Activated CD8-positive, alpha-beta memory T cell treated with anti-CD3 and anti-CD28 coated beads for 4 hours (primary cell): ENCODE measurements around the gene ONECUT1.

ENCODE experiments used
- DNase-seq, 2 donors: peaks; one replicate each; pipeline ENCODE4 v3.0.0-alpha.2; 2020; ENCODE audit warnings: low read depth in 2 of 2

ONECUT1 gene

DNA sequence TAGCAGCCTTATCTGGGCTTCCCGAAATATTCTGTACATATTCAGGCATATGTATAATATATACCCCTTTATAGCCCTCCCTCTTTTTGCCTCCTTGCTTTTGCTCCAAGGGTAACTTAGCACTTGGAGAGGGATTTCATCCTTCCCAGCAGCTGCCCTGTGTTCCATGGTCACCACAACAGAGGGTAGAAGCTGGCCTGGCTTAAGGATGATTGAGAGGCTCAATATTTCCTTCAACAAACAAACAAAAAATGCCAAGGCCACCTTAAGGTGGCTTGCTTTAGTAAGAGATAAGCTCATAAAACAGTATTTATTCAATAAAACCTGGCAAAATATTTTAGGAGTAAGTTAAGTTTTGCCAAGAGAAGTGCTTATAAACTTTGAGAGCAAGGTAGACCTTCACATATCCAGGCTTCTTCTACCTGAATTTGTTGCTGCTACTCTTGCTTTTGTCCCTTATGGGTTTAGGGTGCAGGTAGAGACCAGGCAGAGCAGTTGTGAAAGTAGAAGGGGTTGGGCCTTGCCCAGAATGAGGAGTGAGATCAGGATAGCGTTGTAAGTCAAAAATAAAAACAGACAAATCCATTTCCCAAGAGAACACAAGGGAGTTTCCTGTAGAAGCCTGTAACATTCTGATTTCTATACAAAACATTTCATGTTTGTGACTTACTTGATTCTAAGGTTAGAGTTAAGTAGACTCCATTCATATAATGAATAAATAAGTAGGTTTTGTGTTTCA is 58.2 kb downstream of the ONECUT1 start:
- no peak for DNase-seq

DNA sequence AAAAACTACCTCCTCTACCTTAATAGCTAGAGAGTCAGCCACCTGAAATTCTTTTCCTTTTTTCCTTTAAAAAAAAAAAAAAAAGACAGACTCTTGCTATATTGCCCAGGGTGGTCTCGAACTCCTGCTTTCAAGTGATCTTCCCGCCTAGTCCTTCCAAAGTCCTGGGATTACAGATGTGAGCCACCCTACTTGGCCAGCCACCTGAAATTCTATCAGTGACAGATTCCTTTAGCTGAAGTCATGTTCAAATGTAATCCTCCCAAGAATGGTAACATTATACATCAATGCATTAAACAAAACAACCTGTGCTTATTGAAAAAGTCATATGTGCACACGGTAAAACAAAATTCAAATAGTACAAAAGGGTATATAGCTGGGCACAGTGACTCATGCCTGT is 59.1 kb downstream of the ONECUT1 start:
- no peak for DNase-seq

DNA sequence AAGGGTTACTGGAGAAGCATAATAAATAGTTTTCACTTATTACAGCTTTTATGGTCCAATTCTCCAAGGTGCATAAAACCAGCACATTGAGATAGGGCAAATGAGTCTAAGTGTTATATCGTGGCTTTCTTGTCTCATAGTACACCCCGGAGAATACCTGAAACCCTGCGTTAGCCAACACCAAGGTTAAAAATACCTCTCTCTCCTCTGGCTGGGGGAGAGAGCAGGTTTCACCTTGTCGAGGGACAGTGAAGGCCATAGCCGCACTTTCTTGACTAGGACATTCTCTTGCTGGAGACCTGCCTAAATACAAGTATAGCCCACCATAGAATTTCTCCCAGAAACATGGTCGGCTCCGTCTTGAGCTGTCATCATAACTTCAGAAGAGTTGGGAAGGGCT is 59.5 kb downstream of the ONECUT1 start:
- no peak for DNase-seq

- DNase-seq = peak in 1 of 2 donors; percentile 11
Observed at GRCh38 chr15:52730173-52730572, 60.0 kb downstream of the ONECUT1 start.

- DNase-seq = no peak
Observed at GRCh38 chr15:52728899-52729298, 61.2 kb downstream of the ONECUT1 start.

- no peak for DNase-seq
Observed at GRCh38 chr15:52727815-52728214, 62.3 kb downstream of the ONECUT1 start.

DNA sequence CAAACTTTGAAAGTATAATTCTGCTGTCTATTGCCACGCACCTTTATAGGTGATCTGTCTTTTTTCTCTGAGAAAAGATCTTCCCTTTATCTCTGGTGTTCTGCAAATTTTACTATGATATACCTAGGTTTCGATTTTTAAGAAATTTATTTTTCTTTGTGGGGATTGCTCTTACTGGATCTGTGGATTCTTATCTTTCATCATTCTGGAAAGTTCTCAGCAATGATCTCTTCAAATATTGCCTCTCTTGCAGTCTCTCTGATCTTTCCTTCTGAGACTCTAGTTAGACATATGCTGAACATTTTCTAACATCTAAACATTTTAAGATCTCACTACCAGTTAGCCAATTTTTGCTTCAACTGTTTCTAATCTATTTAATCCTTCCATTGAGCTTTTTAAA is 63.9 kb downstream of the ONECUT1 start:
- DNase-seq = no peak

- DNase-seq = no peak
Observed at GRCh38 chr15:52718551-52718950, 71.6 kb downstream of the ONECUT1 start.

DNA sequence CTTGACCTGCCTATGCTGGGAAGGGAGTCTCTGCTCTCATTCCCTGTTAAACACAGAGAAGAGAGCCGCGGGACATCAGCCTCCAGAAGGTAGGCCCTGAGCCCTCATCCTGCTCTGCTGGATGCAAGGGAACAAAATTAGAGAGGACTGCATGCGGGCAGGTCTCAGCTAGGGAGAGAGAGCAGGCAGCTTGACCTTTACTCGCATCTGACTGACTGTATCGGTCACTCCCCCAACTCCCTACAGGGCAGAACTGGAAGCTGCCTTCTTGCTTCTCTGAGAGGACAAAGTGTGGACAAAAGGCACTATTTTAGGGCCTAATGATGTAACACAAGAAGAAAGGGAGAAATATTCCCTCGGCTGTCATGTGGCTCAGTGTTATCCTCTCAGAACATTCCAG is 72.2 kb downstream of the ONECUT1 start:
- no peak for DNase-seq

DNA sequence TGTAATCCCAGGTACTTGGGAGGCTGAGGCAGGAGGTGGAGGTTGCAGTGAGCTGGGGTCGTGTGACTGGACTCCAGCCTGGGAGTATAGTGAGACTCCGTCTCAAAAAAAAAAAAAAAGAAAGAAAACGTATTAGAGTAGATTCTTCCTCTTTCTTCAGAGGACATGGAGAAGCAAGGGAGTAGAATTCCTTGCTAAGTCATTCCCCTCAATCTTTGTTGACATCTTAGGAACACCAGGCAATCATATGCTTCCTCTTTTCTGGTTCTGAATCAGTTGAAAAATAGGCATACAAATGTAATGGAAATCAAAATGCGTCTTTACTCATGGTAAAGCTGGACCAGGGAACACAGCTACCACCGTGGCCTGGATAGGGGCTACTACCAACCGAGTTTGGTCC is 72.7 kb downstream of the ONECUT1 start:
- no peak for DNase-seq

DNA sequence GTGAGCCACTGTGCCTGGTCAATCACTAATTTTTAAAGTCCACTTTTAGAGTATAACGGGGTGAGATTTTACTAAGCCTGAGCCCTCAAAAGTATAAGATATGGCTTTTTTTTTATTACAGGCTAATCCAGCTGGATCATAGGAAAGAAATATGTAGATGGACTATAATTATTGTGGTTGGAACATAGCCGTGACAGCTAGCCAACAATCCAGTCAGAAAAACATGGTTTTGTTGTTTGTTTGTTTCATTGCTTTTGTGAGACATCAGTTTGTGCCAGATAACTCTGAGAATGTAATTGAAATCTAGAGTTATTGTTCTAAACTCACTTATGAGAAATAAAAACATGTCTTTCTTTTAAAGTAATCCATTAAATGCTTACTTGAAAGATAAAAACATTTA is 73.6 kb downstream of the ONECUT1 start:
- no peak for DNase-seq

DNA sequence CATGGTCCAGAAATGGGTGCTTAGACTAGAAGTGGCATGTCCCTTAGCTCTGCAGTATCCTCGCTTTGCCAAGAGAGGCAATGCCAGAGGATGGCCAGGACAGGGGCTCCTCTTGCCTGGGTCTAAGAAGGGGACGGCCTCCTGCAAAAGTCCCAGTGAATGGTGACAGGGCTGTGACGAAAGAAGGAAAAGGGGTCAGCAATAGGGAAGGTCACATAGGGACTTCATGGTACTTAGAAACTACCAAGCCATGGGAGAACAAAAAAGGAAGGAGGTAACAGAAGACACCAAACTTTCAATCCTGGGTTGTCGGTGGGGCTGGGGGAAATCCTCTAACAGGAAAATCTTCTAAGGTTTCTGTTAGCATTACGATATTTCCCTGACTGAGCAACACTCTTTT is 74.7 kb downstream of the ONECUT1 start:
- DNase-seq = no peak

DNA sequence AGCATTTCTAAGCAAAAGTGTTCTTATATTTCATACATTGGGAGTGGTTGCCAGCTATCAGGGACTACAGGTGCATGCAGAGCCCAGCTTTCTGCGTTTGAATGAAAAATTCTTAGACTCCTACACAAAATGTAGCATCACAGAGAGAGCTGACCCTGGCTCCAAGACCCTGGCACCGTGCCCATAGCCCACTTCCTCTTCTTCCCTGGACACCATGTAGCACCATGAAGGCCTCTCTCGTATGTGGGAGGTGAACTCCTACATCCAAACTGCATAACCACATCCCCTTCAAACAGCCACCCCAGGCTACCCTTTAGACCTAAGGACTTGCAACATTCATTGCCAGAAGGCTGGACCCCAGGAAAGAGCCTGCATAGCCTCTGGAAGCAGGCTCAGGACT is 75.2 kb downstream of the ONECUT1 start:
- DNase-seq = no peak

GRCh38 chr15:52710708-52711389 is 79.3 kb downstream of the ONECUT1 start:
- DNase-seq = no peak

GRCh38 chr15:52710050-52710707 is 80.0 kb downstream of the ONECUT1 start:
- no peak for DNase-seq

DNA sequence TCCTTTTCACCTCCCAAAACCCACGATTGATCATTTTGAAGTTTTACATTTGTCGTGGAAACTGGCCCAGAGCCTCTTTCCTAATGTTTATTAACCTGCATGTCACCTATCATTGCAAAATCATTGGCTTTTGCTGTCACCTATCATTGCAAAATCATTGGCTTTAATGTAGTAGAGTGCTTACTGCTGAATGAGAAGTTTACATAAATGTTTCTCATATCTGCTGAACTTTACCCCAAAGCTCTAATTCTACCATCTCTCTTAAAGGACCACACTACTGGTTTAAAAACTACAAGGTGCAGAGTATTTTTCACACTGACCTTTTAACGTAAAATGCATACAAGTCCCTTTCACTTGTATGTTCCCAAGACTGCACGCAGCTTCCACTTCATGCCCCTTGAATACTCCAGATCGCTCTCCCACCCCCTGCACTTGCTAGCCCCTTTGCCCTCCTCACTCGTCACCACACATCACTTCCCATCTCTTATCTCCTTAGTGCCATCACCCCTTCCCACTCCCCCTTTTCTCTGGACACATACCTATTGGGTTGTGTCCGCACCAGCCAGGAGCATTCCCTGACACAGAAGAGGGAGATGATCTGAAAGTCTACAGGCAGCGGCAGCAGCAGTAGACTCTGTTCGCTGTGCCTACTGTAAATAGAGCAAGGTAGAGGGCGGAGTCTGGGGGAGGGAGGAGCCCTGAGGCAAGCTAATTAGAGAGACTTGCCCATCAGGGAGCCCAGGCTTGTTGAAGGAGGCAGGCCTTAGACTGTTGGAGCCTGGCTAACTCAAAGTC is 80.8 kb downstream of the ONECUT1 start:
- no peak for DNase-seq
